HG02678 (cell line): ENCODE results near the gene CNPPD1.

ENCODE experiments used
- ATAC-seq: cut with Tn5 transposase; IDR thresholded peaks from one replicate; pipeline ENCODE4 v1.9.1; 2021; ENCODE audit warnings: mild to moderate bottlenecking, moderate library complexity; ENCODE audit not compliant: unreplicated experiment

Gene CNPPD1

GRCh38 chr2:219181531-219181930 lies 4.8 kb upstream of the CNPPD1 start:
- ATAC-seq: no peak

DNA sequence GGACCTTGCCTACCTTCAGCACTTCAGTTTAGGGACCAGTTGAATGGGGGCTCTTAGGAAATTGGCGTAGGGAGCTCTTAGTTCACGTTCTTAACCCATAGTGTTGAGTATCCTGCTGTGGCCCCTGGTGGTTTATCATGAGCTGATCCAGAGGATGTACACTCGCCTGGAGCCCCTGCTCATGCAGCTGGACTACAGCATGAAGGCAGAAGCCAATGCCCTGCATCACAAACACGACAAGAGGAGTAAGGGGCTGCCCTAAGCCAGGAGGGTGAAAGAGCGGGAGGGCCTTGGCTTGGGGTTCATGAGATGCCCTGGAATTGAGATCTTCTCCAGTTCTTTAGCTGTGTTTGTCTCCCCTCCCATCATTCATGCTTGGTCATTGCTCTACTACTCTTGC lies 4.2 kb upstream of the CNPPD1 start:
- ATAC-seq: no peak

DNA sequence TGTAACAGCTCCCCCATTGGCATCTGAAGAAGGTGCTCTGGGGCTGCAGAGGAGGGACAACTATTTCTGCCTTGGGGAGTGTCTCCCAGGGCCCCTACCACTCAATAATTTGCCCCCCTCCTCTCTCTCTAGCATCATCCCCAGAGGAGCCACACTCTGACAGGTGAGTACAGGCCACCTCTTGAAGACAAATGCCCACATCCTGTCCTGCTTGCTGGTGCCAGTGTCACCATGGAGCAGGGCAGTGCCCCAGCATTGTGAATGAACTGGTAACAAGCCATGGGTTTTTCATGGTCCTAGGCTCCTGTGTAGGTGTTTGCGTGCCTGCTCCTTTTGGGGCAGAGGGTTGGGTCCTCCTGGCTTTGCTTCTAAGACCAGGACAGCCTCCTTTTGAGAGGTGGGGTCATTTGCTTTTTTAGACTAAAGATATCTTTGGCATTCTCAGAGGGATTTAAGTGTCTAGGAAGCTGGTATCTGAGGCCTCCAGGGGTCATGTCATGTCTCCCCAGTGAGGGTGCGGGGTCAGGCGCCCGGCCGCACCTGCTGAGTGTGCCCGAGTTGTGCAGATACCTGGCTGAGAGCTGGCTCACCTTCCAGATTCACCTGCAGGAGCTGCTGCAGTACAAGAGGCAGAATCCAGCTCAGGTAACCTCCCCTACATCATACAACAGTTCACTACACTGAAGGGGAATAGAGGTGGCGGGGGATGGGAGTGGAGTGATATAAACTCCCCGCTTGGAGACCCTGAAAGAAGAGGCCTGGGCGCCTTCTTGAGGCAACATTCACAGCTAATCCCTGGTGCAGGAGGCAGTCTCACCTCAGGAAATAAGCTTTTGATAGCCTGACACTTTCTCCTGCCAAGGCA lies 3.1 kb upstream of the CNPPD1 start:
- ATAC-seq: no peak

GRCh38 chr2:219178377-219179175 lies 1.9 kb upstream of the CNPPD1 start:
- ATAC-seq: peak; percentile 10

- peak; percentile 43 for ATAC-seq
These were observed 1.0 kb upstream of the CNPPD1 start, which contains the start of gene RETREG2 for GRCh38 chr2:219177552-219178376. Gene RETREG2, plus strand, starts transcription at chr2:219178275. Its CDS starts 78 bp downstream, at chr2:219178353.

DNA sequence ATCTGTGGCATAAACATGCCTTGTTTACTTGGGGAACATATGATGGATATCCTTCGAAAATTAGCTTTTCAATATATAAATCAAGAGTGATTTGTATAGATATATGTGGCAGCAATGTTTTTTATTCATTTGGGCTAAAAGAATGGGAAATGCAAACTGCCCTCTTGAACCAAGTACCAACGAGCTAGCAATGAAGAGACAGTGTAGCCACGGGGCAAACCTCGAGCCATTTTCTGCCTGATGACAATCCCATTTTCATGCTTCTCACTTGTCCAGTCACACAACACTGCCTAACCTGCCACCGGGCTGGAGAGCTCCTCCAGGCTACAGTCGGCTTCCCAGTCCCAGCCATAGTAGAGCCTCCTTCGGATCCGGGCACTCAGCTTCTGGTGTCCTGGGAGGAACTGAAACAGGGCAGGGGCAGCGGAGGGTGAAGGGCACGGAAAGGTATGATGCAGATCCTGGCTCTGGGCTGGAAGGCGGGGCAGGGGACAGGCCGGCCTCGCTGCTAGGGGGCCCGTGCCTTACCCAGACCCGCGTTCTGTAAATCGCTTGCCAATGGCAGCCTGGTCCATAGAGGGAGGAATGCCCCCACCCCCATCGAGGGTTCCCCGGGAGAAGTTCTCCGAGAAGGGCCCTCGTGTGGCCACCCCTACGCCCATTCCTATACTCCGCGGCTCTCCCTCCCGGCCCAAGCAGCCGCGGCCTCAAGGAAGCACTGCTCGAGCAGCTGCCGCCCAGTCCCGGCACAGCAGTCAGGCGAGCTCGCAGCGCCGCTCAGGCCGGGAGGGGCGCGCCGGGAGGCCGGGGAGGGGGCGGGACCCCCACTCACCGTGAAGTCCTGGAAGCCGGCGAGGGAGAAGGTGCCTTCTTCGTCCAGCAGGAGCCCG lies 552 bp downstream of the CNPPD1 start:
- ATAC-seq: peak; percentile 30

DNA sequence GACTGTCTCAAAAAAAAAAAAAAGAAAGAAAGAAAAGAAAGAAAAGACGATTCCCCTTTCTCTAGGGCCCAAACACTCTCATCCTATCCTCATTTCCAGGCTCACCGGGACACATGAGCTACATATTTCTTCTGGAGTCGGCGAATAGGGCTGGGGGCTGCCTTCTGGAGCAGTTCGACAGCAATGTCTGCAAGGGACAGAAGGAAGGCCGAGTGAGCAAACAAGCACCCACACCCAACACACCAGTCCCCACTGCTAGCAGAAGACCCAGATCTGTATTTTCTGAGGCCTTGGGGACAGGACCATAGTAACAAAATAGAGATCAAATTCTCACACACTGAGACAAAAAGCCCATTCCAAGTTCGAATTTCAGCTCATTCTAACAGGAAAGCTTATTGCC lies 1.2 kb downstream of the CNPPD1 start:
- no peak for ATAC-seq

- ATAC-seq: no peak
These were observed 1.9 kb downstream of the CNPPD1 start for GRCh38 chr2:219174801-219175200.

GRCh38 chr2:219174146-219174545 lies 2.6 kb downstream of the CNPPD1 start:
- ATAC-seq: no peak

DNA sequence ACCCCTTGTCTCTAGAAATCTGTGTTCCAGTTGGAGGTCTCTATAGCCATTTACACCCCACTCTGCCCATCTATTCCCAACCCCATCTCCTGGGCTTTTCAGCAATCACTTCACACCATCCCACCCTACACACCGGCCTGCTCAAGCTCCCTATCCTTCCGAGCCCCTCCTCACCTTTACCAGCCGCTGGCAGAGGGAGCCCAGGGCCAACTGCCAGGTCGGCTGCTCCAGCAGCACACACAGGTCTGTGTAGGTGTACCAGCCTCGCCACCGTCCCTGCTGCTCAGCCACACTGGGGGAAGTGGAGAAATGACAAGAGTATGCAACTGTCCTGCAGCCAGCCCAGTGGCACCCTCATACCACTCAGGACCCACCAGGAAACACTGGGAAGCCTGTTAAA lies 3.5 kb downstream of the CNPPD1 start:
- no peak for ATAC-seq

GRCh38 chr2:219172231-219173154 lies 4.2 kb downstream of the CNPPD1 start:
- no peak for ATAC-seq

GRCh38 chr2:219171231-219171651 lies 5.5 kb downstream of the CNPPD1 start:
- no peak for ATAC-seq

GRCh38 chr2:219169930-219170654 lies 6.6 kb downstream of the CNPPD1 start, which contains the start of gene SLC23A3:
Gene SLC23A3, minus strand, starts transcription at chr2:219170029. Its CDS starts 45 bp downstream, at chr2:219169984.
- ATAC-seq: no peak

GRCh38 chr2:219168932-219169331 lies 7.8 kb downstream of the CNPPD1 start:
- no peak for ATAC-seq

DNA sequence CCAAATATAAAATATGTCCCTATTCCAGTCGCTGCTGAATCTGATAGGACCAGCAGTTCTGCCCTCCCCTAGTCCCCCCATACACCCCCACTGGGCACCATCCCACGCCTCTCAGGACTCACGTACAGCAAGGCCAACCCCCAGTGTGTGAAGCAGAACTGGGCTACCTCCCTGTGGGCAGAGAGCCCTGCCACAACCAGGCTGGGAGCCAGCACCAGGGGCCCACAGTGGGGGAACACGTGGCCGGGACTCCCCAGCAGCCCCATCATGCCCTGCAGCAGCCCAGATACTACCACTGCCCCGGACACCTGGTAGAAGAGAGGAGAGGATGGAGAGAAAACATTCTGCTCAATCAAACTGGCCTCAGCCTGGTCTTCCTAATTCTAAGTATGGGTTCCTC lies 8.2 kb downstream of the CNPPD1 start:
- no peak for ATAC-seq

DNA sequence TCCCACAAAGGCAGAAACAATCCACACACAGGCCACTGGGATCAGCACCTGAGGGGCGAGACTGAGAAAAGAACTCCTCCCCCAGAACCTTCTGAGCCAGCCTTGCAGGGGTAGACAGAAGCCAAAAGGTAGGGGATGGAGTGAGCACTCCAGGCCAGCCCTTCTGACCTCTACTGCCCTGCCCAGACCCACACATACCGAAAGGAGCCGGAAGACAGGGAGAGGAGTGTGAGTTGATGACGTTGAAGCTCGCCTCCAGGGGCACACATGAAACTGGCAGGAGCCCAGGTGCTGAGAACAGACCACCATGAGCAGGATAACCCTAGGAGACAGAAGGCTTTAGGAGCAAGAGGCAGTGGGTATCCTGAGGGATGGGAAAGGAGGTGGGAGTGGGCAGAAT lies 8.7 kb downstream of the CNPPD1 start:
- ATAC-seq: no peak

- no peak for ATAC-seq
These were observed 11.4 kb downstream of the CNPPD1 start for GRCh38 chr2:219165058-219165911.
